Cortex of kidney (tissue), 1 donor: Measurements from ENCODE around the gene MCF2L.

Experiments
- DNase-seq: peaks from one replicate; lab custom pipeline; 2025; lab: John Stamatoyannopoulos, UW

Gene MCF2L

GRCh38 chr13:113033054-113033850, 64.2 kb downstream of the MCF2L start:
- no peak for DNase-seq

GRCh38 chr13:113034451-113035212, 65.6 kb downstream of the MCF2L start:
- no peak for DNase-seq

GRCh38 chr13:113035213-113035800, 66.3 kb downstream of the MCF2L start:
- no peak for DNase-seq

GRCh38 chr13:113036401-113036800, 67.4 kb downstream of the MCF2L start:
- DNase-seq, result no peak

GRCh38 chr13:113040031-113040430, 71.0 kb downstream of the MCF2L start:
- DNase-seq, result no peak

GRCh38 chr13:113040597-113041292, 71.7 kb downstream of the MCF2L start:
- DNase-seq, result no peak

- no peak for DNase-seq
These were observed 72.3 kb downstream of the MCF2L start for GRCh38 chr13:113041293-113041690.

GRCh38 chr13:113041896-113042295, 72.9 kb downstream of the MCF2L start:
- DNase-seq, result no peak

- no peak for DNase-seq
These were observed 73.4 kb downstream of the MCF2L start for GRCh38 chr13:113042456-113042855.

- no peak for DNase-seq
These were observed 74.1 kb downstream of the MCF2L start for GRCh38 chr13:113043001-113043630.

GRCh38 chr13:113043931-113044330, 74.9 kb downstream of the MCF2L start:
- DNase-seq, result no peak

- no peak for DNase-seq
These were observed 75.5 kb downstream of the MCF2L start for GRCh38 chr13:113044391-113045114.

GRCh38 chr13:113045251-113046127, 76.5 kb downstream of the MCF2L start:
- no peak for DNase-seq

- no peak for DNase-seq
These were observed 77.3 kb downstream of the MCF2L start for GRCh38 chr13:113046128-113046882.

- no peak for DNase-seq
These were observed 77.8 kb downstream of the MCF2L start for GRCh38 chr13:113046883-113047244.

GRCh38 chr13:113047587-113047986, 78.6 kb downstream of the MCF2L start:
- DNase-seq, result no peak

- no peak for DNase-seq
These were observed 79.8 kb downstream of the MCF2L start for GRCh38 chr13:113048766-113049165.

- DNase-seq, result no peak
These were observed 80.5 kb downstream of the MCF2L start for GRCh38 chr13:113049521-113049941.

GRCh38 chr13:113049981-113050380, 81.0 kb downstream of the MCF2L start:
- DNase-seq, result no peak
